ENCODE data around the gene TMEM271.

TMEM271 gene

GRCh38 chr4:579543-580175 lies 3.6 kb upstream of the TMEM271 start:
- DNase-seq (ENCODE audit: low read depth, low spot score) = no peak

GRCh38 chr4:578451-579443 lies 2.7 kb upstream of the TMEM271 start:
- DNase-seq (ENCODE audit: low read depth, low spot score) = no peak

- no peak for DNase-seq (ENCODE audit: low read depth, low spot score)
Measured at GRCh38 chr4:577499-578450, 1.7 kb upstream of the TMEM271 start.

- no peak for DNase-seq (ENCODE audit: low read depth, low spot score)
Measured at GRCh38 chr4:576991-577498, 950 bp upstream of the TMEM271 start.

- no peak for DNase-seq (ENCODE audit: low read depth, low spot score)
Measured at GRCh38 chr4:575281-576141, 584 bp downstream of the TMEM271 start.

- DNase-seq (ENCODE audit: low read depth, low spot score) = no peak
Measured at GRCh38 chr4:574346-575161, 1.5 kb downstream of the TMEM271 start.

GRCh38 chr4:573122-573892 lies 2.8 kb downstream of the TMEM271 start:
- DNase-seq (ENCODE audit: low read depth, low spot score) = no peak

GRCh38 chr4:572594-572993 lies 3.5 kb downstream of the TMEM271 start:
- no peak for DNase-seq (ENCODE audit: low read depth, low spot score)

- no peak for DNase-seq (ENCODE audit: low read depth, low spot score)
Measured at GRCh38 chr4:571838-572572, 4.1 kb downstream of the TMEM271 start.

GRCh38 chr4:570754-571153 lies 5.3 kb downstream of the TMEM271 start:
- DNase-seq (ENCODE audit: low read depth, low spot score) = no peak

- no peak for DNase-seq (ENCODE audit: low read depth, low spot score)
Measured at GRCh38 chr4:569958-570667, 6.0 kb downstream of the TMEM271 start.

- DNase-seq (ENCODE audit: low read depth, low spot score) = no peak
Measured at GRCh38 chr4:568962-569361, 7.1 kb downstream of the TMEM271 start.

GRCh38 chr4:568351-568652 lies 7.8 kb downstream of the TMEM271 start:
- no peak for DNase-seq (ENCODE audit: low read depth, low spot score)

GRCh38 chr4:567457-568350 lies 8.4 kb downstream of the TMEM271 start:
- no peak for DNase-seq (ENCODE audit: low read depth, low spot score)

- no peak for DNase-seq (ENCODE audit: low read depth, low spot score)
Measured at GRCh38 chr4:566508-567295, 9.4 kb downstream of the TMEM271 start.

- DNase-seq (ENCODE audit: low read depth, low spot score) = no peak
Measured at GRCh38 chr4:566035-566434, 10.1 kb downstream of the TMEM271 start.
